Ammon's horn (tissue), 1 donor: ENCODE results near the gene CAD.

Experiments used
- DNase-seq: peaks from one replicate; pipeline ENCODE4 v3.0.0-alpha.2; 2016; ENCODE audit warnings: low spot score

The CAD gene

DNA sequence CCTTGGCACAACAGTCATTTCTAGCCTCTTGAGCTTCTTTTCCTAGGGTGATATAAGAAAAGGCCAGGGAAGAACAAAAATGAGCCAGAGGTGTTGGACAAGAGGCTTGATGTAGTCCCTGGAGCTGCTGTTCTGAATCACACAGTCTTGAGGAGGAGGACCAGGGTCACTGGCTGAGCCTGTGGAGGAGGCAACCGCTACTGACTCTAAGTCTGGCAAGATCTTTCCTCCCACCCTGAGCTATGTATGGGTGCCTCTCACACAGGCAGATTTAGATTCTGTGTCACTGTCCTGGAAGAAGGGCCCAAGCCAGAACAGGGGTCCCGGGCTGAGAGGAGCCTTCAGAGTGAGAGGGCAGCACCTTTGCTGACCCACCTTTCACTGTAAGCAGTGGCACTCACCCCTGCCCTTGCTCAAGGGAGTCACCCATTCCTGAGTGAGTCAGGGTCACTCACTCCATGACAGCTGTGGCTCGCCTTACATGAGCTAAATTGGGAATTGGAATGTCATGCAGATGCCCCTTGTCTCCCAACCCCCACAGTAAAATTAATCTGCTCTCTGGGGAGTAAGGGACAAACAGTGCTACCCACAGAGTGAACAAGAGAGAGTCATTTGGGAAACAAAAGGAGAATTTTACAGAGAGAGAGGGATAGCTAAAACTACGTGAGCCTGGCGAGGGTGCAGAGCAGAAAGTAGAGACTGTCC, 64.8 kb downstream of the CAD start, which contains the start of gene TRIM54:
Gene TRIM54 (plus strand): TSS at position 575 of the 705 bp plus-strand sequence. CDS start 303 bp downstream, outside the sequence.
- DNase-seq, result no peak

DNA sequence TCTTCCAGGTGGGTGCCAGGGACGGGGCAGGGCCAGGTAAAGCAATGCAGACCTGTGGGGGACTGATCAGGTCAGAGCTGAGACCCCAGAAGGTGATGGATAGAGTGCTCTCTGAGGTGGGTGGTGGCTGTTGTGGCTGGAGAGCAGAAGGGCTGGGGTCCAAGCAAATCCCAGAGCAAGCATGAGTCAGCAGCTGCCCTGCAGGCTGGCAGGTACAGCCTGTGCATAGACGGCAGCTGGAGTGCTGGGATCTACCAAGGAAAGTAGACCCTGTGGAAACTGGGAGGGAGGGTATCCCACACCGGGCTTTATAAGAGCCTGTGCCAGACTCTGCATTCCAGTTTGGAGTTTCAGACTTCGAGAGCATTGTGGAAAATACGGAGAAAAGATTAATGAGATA, 65.7 kb downstream of the CAD start:
- no peak for DNase-seq

GRCh38 chr2:27284996-27285395, 67.8 kb downstream of the CAD start:
- no peak for DNase-seq

DNA sequence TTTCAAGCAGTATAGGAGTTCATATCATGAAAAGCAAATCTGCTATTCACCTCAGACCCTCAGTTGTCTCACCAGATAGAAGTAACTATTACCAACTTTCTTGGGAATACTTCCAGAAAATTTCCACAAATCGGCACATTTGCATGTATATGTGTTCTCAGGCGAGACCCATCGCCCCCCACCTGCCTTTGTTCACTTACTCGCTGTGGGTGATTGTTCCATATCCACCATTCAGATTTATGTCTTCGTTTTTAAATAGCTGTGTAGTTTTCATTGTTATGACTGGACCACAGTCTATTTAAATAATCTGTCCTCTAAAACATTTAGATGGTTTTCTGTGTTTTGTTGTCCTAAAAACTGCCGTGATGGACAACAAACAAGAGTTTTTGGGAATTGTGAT, 68.3 kb downstream of the CAD start:
- no peak for DNase-seq

DNA sequence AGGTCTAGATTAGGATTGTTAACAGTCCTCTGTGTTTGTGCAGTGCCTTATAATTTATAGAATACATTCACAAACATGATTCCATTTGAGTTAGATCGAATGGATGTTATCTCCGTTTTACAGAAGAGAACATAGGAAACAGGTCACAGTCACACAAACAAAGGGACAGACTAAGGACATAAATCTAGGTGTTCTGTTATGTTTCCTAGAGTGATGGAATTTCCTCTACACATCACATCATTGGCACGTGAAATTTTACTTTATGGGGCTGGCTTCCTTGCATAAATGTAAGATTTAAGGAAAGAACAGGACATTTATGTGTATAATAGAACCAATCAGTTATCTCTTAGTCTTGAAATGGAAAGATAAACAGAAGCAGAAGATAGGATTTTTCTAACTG, 71.4 kb downstream of the CAD start:
- DNase-seq, result no peak

- no peak for DNase-seq
These were observed 73.4 kb downstream of the CAD start for GRCh38 chr2:27290549-27290948.

DNA sequence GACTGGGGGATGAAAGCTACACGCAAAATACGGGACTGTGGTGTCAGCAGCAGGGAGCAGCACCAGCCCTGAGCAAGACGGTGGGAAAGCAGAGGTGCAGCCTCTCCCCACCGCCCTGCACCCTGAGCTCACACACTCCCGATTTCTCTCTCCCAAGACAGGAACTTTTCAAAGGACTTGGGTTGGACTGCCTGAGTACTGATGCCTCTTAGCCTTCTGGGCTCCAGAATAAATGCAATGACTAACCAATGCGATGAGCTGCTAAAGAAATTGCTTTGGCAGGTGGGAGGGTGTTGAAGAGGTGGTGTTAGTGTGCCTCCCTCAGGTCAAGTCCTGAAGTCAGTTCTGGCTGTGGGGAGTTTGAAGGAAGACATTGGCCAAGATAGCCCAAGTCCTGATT, 74.7 kb downstream of the CAD start:
- no peak for DNase-seq
